Mucosa of descending colon (tissue), 3 donors: ENCODE results near the gene ENOX1. TPM values are rescaled to one million over a fixed set of nuclear protein-coding genes. Genes with fewer than 3 reads are reported as not detected.

Source experiments
- ATAC-seq: fragments of 200-7000 bp; cut with Tn5 transposase; one replicate; pipeline ENCODE4 v1.9.1; 2020; ENCODE audit warnings: mild to moderate bottlenecking, moderate library complexity
- DNase-seq, 3 donors: peaks; one replicate each; pipeline ENCODE4 v3.0.0-alpha.2; 2020
- H3K36me3 ChIP-seq: fragments of 200-600 bp; one replicate; pipeline ENCODE4 v1.8.0; 2021; ENCODE audit warnings: low read depth, mild to moderate bottlenecking
- H3K4me1 ChIP-seq: fragments of 200-600 bp; one replicate; pipeline ENCODE4 v1.8.0; 2021; ENCODE audit warnings: low read depth, mild to moderate bottlenecking
- H3K4me3 ChIP-seq: fragments of 200-600 bp; one replicate; pipeline ENCODE4 v1.8.0; 2021; ENCODE audit warnings: mild to moderate bottlenecking
- H3K9me3 ChIP-seq: fragments of 200-600 bp; one replicate; pipeline ENCODE4 v1.8.0; 2021; ENCODE audit warnings: mild to moderate bottlenecking
- intact Hi-C, 2 donors: fragments of 100-400 bp; cut with DNase I in 1 of 2; cut with micrococcal nuclease in 1 of 2; formaldehyde crosslinking; loops; one replicate each; pipeline versions ENCODE4 v1.11.0 to v1.11.1; 2022; cut with DNase I, micrococcal nuclease
- total RNA-seq, 3 donors: library from RNA; stranded (reverse); fragmentation: NEBNext Ultra II Directional in 2 of 3; extraction: Animal tissue kit (Norgen Biotek cat#: 25700) in 2 of 3; gene quantifications; one replicate each; pipeline versions ENCODE4 v1.2.1 to v1.2.4, GENCODE V29; 2021 to 2023
- TF ChIP-seq, protein P1 (sequence below): fragments of 200-600 bp; IDR thresholded peaks from one replicate; pipeline ENCODE4 v1.8.0; 2022; ENCODE audit warnings: antibody characterized with exemption, mild to moderate bottlenecking
- donor health status: DM: no; HTN: no; CAD: no; lungs with moderate emphysema.
- donor health status: DM: no; HTN: no; CAD: no.
- donor health status: DM: no; HTN: yes; CAD: no.

The ENOX1 gene
- total RNA-seq, 3 donors from 2014 or later, result 0.35 to 9.8 (median 1.2) TPM

DNA sequence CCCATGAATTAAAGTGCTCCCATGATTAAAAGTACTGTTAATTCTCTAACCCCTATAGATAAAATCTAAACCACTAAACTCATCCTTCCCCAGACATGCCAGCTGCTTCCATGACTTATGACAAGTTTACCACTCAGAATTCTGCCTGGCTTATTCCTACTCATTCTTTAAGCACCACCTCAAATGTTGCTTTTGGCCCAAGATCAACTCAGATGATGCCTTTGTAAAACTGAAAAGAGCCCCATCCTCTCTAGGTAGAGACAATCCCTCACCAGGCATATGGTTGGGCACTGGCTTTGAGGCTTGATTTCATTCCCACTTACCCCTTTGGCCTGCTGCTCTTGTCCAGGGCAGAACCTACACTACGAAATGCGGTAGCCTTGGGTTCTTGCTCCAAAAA, 513.4 kb downstream of the ENOX1 start:
- no peak for ATAC-seq
- Histone ChIP-seq H3K36me3 (no peaks in the 10 kb centered on the region), H3K4me1 (no peaks in the 10 kb centered on the region), H3K9me3 (no peaks in the 10 kb centered on the region), H3K4me3 (no peak overlapping the region)
- TF ChIP-seq, protein P1, sequence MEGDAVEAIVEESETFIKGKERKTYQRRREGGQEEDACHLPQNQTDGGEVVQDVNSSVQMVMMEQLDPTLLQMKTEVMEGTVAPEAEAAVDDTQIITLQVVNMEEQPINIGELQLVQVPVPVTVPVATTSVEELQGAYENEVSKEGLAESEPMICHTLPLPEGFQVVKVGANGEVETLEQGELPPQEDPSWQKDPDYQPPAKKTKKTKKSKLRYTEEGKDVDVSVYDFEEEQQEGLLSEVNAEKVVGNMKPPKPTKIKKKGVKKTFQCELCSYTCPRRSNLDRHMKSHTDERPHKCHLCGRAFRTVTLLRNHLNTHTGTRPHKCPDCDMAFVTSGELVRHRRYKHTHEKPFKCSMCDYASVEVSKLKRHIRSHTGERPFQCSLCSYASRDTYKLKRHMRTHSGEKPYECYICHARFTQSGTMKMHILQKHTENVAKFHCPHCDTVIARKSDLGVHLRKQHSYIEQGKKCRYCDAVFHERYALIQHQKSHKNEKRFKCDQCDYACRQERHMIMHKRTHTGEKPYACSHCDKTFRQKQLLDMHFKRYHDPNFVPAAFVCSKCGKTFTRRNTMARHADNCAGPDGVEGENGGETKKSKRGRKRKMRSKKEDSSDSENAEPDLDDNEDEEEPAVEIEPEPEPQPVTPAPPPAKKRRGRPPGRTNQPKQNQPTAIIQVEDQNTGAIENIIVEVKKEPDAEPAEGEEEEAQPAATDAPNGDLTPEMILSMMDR, result no peak
- intact Hi-C loops, result no loop called here
- DNase-seq, result no peak

DNA sequence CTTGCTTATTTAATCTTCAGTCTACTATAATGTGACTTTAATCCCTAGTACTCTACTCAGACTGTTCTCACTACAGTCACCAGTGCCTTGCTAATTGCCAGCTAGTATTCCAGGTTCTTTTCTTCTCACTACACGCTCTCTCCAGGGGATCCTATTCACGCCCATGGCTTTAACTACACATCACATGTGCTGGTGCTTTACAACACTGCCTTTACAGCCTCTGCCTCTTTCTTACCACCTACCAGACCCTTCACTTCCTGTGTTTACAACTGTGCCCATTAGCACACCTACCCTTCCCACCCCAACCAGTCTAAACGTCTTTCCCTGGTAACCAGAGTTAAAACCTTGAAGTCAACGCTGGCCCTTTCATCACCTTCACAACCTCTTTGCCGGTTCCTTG, 513.9 kb downstream of the ENOX1 start:
- TF ChIP-seq, protein P1, result no peak
- intact Hi-C loops, result no loop called here
- no peaks in the 10 kb centered on the region for H3K36me3 ChIP-seq
- H3K4me1 ChIP-seq, result no peaks in the 10 kb centered on the region
- no peak for DNase-seq
- ATAC-seq, result no peak
- no peak overlapping the region for H3K4me3 ChIP-seq
- H3K9me3 ChIP-seq, result no peaks in the 10 kb centered on the region

GRCh38 chr13:43271152-43271551, 515.6 kb downstream of the ENOX1 start:
- DNase-seq (no peak), ATAC-seq (no peak)
- no peaks in the 10 kb centered on the region for H3K36me3 ChIP-seq
- no peak overlapping the region for H3K4me3 ChIP-seq
- intact Hi-C loops, result no loop called here
- TF ChIP-seq, protein P1, result no peak
- no peaks in the 10 kb centered on the region for H3K9me3 ChIP-seq
- H3K4me1 ChIP-seq, result no peaks in the 10 kb centered on the region

GRCh38 chr13:43270130-43270830, 516.5 kb downstream of the ENOX1 start:
- Histone ChIP-seq H3K4me3 (no peak overlapping the region), H3K4me1 (no peaks in the 10 kb centered on the region), H3K36me3 (no peaks in the 10 kb centered on the region), H3K9me3 (no peaks in the 10 kb centered on the region)
- ATAC-seq, result no peak
- intact Hi-C loops, result no loop called here
- TF ChIP-seq, protein P1, result no peak
- DNase-seq, result no peak

DNA sequence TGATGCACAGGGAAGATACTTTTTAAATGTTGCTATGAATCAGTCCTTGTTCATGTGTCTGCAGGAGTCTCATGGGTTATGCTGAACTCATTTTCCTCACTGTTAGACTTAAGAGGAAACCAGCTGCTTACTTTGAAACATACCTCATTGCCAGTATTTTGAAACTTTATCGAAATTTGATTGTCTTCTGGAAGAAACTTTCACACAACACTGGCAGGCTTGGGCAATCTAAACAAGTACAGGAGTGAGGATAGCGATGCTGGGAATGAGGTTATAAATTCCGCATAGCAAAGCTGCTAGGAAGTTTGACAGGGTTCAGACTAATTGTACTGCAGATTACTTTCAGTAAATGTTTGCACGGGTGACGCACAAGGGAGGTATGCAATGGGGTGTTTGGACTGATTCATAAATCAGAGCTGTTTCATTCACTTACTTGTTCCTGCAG, 517.7 kb downstream of the ENOX1 start:
- Histone ChIP-seq H3K4me1 (no peaks in the 10 kb centered on the region), H3K4me3 (no peak overlapping the region), H3K36me3 (no peaks in the 10 kb centered on the region), H3K9me3 (no peaks in the 10 kb centered on the region)
- ATAC-seq (peak; percentile 97), DNase-seq (peak in 1 of 3 donors; percentile 53)
- TF ChIP-seq, protein P1, result no peak
- intact Hi-C loops, result no loop called here
